SH-SY5Y (cell line): ENCODE data around the gene CRYZL1.

ENCODE experiments used
- GATA2 ChIP-seq: IDR thresholded peaks from 2 replicates; pipeline ENCODE4 v1.6.1; 2011; ENCODE audit warnings: mild to moderate bottlenecking, low read depth, low read length
- GATA3 ChIP-seq: IDR thresholded peaks from 2 replicates; pipeline ENCODE4 v1.6.1; 2011; ENCODE audit warnings: low read depth, mild to moderate bottlenecking, low read length, moderate library complexity

GRCh38 chr21:33569991-33570390 is 71.5 kb downstream of the CRYZL1 start:
- TF ChIP-seq GATA2 (no peak), GATA3 (no peak)
